Measurements from ENCODE around the gene RTN4RL1. TPM values are rescaled to one million over a fixed set of nuclear protein-coding genes. Genes with fewer than 3 reads are reported as not detected.

The RTN4RL1 gene
- total RNA-seq, 1 donor from 2014 or later, result 12.4 TPM

DNA sequence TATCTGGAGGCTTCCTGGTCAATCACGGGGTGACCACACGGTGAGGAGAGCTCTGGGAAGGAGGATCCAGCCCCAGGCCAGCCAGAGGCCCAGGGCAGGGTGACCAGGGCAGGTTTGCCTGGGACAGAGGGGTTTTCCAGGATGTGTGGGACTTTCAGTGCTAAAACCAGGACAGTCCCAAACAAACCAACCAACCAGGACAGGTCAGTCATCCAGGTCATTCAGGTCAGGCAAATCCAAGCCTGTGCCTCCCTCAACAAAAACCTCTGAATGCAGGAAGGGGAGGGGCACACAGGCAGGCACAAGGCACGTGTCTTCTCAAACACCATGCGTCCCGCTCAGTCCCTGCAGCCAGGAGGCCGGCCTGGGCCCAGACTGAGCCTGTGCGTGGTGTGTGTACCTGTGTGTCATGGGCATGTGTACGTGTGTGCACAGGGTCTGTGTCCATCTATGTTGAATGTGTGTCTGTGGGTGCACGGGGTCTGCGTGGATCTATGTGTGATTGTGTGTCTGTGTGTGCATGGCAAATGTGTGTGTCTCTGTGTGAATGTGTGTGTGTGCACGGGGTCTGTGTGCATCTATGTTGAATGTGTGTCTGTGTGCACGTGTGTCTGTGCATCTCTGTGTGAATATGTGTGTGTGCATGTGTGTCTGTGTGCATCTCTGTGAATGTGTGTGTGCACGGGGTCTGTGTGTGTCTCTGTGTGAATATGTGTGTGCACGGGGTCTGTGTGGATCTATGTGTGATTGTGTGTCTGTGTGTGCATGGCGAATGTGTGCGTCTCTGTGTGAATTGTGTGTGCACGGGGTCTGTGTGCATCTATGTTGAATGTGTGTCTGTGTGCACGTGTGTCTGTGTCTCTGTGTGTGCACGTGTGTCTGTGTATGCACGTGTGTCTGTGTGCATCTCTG lies 78.9 kb downstream of the RTN4RL1 start:
- TF ChIP-seq, protein P1, sequence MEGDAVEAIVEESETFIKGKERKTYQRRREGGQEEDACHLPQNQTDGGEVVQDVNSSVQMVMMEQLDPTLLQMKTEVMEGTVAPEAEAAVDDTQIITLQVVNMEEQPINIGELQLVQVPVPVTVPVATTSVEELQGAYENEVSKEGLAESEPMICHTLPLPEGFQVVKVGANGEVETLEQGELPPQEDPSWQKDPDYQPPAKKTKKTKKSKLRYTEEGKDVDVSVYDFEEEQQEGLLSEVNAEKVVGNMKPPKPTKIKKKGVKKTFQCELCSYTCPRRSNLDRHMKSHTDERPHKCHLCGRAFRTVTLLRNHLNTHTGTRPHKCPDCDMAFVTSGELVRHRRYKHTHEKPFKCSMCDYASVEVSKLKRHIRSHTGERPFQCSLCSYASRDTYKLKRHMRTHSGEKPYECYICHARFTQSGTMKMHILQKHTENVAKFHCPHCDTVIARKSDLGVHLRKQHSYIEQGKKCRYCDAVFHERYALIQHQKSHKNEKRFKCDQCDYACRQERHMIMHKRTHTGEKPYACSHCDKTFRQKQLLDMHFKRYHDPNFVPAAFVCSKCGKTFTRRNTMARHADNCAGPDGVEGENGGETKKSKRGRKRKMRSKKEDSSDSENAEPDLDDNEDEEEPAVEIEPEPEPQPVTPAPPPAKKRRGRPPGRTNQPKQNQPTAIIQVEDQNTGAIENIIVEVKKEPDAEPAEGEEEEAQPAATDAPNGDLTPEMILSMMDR (IDR thresholded peaks at IDR 0.05; ENCODE audit: unreplicated experiment), result no peak
- Mint-ChIP-seq H3K27me3 (no peaks in the 10 kb centered on the region), H3K4me1 (ENCODE audit: low read depth) (peaks cover 23% of the 10 kb centered on the region), H3K4me3 (ENCODE audit: low read depth) (no peak overlapping the region), H3K27ac (no peak overlapping the region), H3K36me3 (ENCODE audit: insufficient read depth) (no peaks in the 10 kb centered on the region), H3K9me3 (ENCODE audit: low read depth) (no peaks in the 10 kb centered on the region)
- DNase-seq (ENCODE audit: low spot score, unreplicated experiment), result no peak

DNA sequence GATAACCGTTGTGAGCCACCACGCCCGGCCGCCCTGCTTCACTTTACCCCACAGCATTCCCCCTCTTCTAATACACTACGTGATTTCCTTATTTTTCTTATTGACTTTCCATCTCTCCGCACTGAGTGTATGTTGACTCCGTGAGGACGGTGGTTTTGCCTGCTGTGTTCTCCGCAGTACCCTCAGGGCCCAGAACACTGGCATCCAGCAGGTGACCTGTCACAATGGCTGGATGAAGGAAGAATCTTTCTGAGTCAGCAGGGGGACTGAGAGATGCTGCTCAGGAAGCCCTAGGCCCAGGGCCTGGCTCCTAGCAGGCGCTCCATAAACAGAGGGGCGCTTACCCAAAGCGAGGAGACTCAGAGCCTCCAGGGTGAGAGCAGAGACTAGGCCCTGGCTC lies 79.5 kb downstream of the RTN4RL1 start:
- H3K9me3 Mint-ChIP-seq (ENCODE audit: low read depth), result no peaks in the 10 kb centered on the region
- peaks cover 24% of the 10 kb centered on the region for H3K4me1 Mint-ChIP-seq (ENCODE audit: low read depth)
- no peak overlapping the region for H3K27ac Mint-ChIP-seq

DNA sequence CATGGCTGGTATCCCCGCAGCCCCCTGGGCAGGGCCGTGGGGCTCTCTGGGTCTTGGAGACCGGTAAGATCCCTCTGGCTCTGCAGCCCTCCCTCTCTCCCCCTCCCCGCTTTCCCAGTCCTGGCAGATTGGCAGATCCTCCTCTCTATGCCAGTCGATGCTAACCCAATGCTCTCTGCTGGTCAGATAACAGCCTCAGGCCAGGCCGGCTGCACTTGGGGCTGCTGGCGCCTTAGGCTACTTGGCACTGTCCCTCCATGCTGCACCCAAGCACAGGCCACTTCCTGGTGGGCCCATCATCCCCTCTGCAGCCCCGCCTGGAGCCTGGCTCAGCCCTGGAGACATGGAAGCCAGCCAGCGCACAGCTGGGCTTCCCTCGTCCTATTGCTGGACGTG lies 81.7 kb downstream of the RTN4RL1 start:
- DNase-seq (ENCODE audit: low spot score, unreplicated experiment), result no peak
- H3K27me3 Mint-ChIP-seq, result no peaks in the 10 kb centered on the region
- H3K27ac Mint-ChIP-seq, result no peak overlapping the region
- no peaks in the 10 kb centered on the region for H3K36me3 Mint-ChIP-seq (ENCODE audit: insufficient read depth)
- TF ChIP-seq, protein P1 (IDR thresholded peaks at IDR 0.05; ENCODE audit: unreplicated experiment), result no peak
- H3K9me3 Mint-ChIP-seq (ENCODE audit: low read depth), result no peaks in the 10 kb centered on the region
- peaks cover 21% of the 10 kb centered on the region for H3K4me1 Mint-ChIP-seq (ENCODE audit: low read depth)
- H3K4me3 Mint-ChIP-seq (ENCODE audit: low read depth), result no peak overlapping the region

More for the DNA sequence above, 79.5 kb downstream of the RTN4RL1 start:
- TF ChIP-seq, protein P1 (IDR thresholded peaks at IDR 0.05; ENCODE audit: unreplicated experiment), result no peak
- no peak overlapping the region for H3K4me3 Mint-ChIP-seq (ENCODE audit: low read depth)
- no peak for DNase-seq (ENCODE audit: low spot score, unreplicated experiment)
- no peaks in the 10 kb centered on the region for H3K27me3 Mint-ChIP-seq
- H3K36me3 Mint-ChIP-seq (ENCODE audit: insufficient read depth), result no peaks in the 10 kb centered on the region

DNA sequence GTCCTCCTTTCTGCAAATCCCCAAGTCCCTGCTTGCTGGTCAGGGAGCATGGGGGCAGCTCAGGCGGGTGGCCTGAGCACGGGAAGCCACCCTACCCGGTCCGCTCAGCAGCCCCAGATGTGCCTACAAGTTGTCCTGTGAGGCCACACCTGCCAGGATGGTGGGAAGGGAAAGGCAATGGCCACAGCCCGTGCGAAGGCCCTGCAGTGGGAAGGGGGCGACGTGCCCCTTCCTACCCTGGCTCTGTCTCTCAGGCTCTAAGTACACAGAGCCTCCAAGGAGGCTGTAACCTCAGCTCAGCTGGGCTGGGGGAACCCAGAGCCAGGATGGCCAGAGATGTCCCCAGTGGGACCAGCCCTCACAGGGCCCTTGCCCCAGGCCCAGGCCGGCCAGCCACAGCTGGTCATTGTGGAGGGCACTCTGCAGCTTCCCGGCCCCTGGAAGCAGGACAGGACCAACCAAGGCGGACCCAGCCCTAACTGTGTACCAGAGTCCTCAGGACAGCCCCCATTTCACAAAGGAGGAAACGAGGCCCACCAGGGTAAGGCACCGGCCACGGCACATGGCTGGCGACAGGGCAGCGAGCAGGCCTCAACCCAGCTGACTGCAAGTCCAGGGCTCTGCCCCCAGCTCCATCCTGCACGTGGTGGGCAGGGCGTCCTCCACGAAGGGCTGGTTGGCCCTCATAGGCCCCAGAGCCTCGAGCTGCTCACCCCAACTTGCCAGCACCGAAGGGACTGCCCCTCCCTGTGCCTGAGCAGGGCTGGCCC lies 82.3 kb downstream of the RTN4RL1 start:
- DNase-seq (ENCODE audit: low spot score, unreplicated experiment), result no peak
- no peak overlapping the region for H3K4me3 Mint-ChIP-seq (ENCODE audit: low read depth)
- H3K27me3 Mint-ChIP-seq, result no peaks in the 10 kb centered on the region
- H3K9me3 Mint-ChIP-seq (ENCODE audit: low read depth), result no peaks in the 10 kb centered on the region
- no peaks in the 10 kb centered on the region for H3K36me3 Mint-ChIP-seq (ENCODE audit: insufficient read depth)
- peaks cover 17% of the 10 kb centered on the region for H3K4me1 Mint-ChIP-seq (ENCODE audit: low read depth)
- TF ChIP-seq, protein P1 (IDR thresholded peaks at IDR 0.05; ENCODE audit: unreplicated experiment), result no peak
- no peak overlapping the region for H3K27ac Mint-ChIP-seq

DNA sequence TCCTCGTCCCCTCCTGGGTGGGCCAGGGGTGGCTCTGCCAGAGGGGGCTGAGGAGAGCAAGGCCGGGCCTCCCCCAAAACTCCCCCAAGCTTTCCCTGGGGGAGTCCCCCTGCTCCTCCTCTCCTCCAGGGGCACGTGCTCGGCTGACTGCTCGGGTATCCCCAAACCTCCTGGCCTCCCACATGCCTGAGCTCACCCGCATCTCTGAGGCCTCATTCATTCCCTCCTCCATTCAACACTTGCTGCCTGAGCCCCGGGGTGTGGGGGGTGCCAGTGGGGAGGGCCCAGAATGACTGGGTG lies 83.1 kb downstream of the RTN4RL1 start:
- Mint-ChIP-seq H3K9me3 (ENCODE audit: low read depth) (no peaks in the 10 kb centered on the region), H3K36me3 (ENCODE audit: insufficient read depth) (no peaks in the 10 kb centered on the region), H3K27me3 (no peaks in the 10 kb centered on the region), H3K27ac (no peak overlapping the region), H3K4me3 (ENCODE audit: low read depth) (no peak overlapping the region), H3K4me1 (ENCODE audit: low read depth) (peaks cover 10% of the 10 kb centered on the region)
- no peak for DNase-seq (ENCODE audit: low spot score, unreplicated experiment)
- TF ChIP-seq, protein P1 (IDR thresholded peaks at IDR 0.05; ENCODE audit: unreplicated experiment), result no peak
